COR-L47 (cell line): ENCODE measurements around the gene CAPN11.

ENCODE experiments used
- DNase-seq: peaks from one replicate; lab custom pipeline; 2025; lab: John Stamatoyannopoulos, UW

The CAPN11 gene

GRCh38 chr6:44156494-44157151 lies 2.0 kb upstream of the CAPN11 start:
- no peak for DNase-seq

- DNase-seq, result no peak
Measured at GRCh38 chr6:44157152-44157521, 1.5 kb upstream of the CAPN11 start.

- no peak for DNase-seq
Measured at GRCh38 chr6:44161997-44162338, 3.3 kb downstream of the CAPN11 start.

- no peak for DNase-seq
Measured at GRCh38 chr6:44162876-44163625, 4.4 kb downstream of the CAPN11 start.

GRCh38 chr6:44166116-44166515 lies 7.5 kb downstream of the CAPN11 start:
- DNase-seq, result no peak

GRCh38 chr6:44166591-44167184 lies 8.1 kb downstream of the CAPN11 start:
- DNase-seq, result no peak

GRCh38 chr6:44167567-44167966 lies 8.9 kb downstream of the CAPN11 start:
- no peak for DNase-seq

- no peak for DNase-seq
Measured at GRCh38 chr6:44169154-44169553, 10.5 kb downstream of the CAPN11 start.

- no peak for DNase-seq
Measured at GRCh38 chr6:44169886-44170570, 11.4 kb downstream of the CAPN11 start.

GRCh38 chr6:44171899-44172546 lies 13.4 kb downstream of the CAPN11 start:
- DNase-seq, result no peak

GRCh38 chr6:44172731-44173500 lies 14.3 kb downstream of the CAPN11 start:
- peak; percentile 78 for DNase-seq

GRCh38 chr6:44176130-44176761 lies 17.6 kb downstream of the CAPN11 start:
- no peak for DNase-seq

GRCh38 chr6:44176762-44177509 lies 18.3 kb downstream of the CAPN11 start:
- DNase-seq, result no peak

- no peak for DNase-seq
Measured at GRCh38 chr6:44177691-44178423, 19.2 kb downstream of the CAPN11 start.

GRCh38 chr6:44178424-44179071 lies 19.9 kb downstream of the CAPN11 start:
- DNase-seq, result no peak

- no peak for DNase-seq
Measured at GRCh38 chr6:44179072-44179536, 20.5 kb downstream of the CAPN11 start.

GRCh38 chr6:44179648-44180047 lies 21.0 kb downstream of the CAPN11 start:
- no peak for DNase-seq

GRCh38 chr6:44180406-44180805 lies 21.8 kb downstream of the CAPN11 start:
- DNase-seq, result no peak

GRCh38 chr6:44180886-44181285 lies 22.3 kb downstream of the CAPN11 start:
- DNase-seq, result no peak
